Pancreas (tissue), 10 donors: Measurements from ENCODE around the gene EP400. TPM values are rescaled to one million over a fixed set of nuclear protein-coding genes. Genes with fewer than 3 reads are reported as not detected.

Experiments
- ATAC-seq, 4 donors: fragments of 200-7000 bp; cut with Tn5 transposase; one replicate each; pipeline versions ENCODE4 v1.8.0 to v1.9.1; 2020; ENCODE audit warnings: mild to moderate bottlenecking in 4 of 4, moderate library complexity in 4 of 4
- DNase-seq, 6 donors: peaks; one replicate each; pipeline ENCODE4 v3.0.0-alpha.2; 2020
- FAIRE-seq: peaks from 2 replicates; lab custom pipeline; 2012; peaks lifted over from hg19 to GRCh38; lab: Jason Lieb, UNC
- H3K27ac ChIP-seq, 4 donors: fragments of 200-600 bp; sonication (generic); 1 replicate in 3 of 4; 2 replicates in 1 of 4; pipeline versions ENCODE4 v1.5.0 to v1.8.0; 2020
- H3K27me3 ChIP-seq, 4 donors: fragments of 200-600 bp; one replicate each; pipeline ENCODE4 v1.8.0; 2021
- H3K36me3 ChIP-seq, 3 donors: fragments of 200-600 bp; sonication (generic) in 1 of 3; one replicate each; pipeline versions ENCODE4 v1.5.0 to v1.8.0; 2020 to 2021
- H3K4me1 ChIP-seq, 3 donors: fragments of 200-600 bp; one replicate each; pipeline ENCODE4 v1.8.0; 2021
- H3K4me3 ChIP-seq, 4 donors: fragments of 200-600 bp; sonication (generic) in 2 of 4; one replicate each; pipeline versions ENCODE4 v1.5.0 to v1.8.0; 2020 to 2021
- H3K9me3 ChIP-seq, 4 donors: fragments of 200-600 bp; one replicate each; pipeline ENCODE4 v1.8.0; 2021
- CTCF ChIP-seq, 4 donors: fragments of 200-600 bp; sonication (generic) in 3 of 4; IDR thresholded peaks; one replicate each; pipeline versions ENCODE4 v1.5.0 to v1.8.0; 2021; ENCODE audit warnings: antibody characterized with exemption in 4 of 4
- WGBS, 2 donors: extraction: QIAGEN DNeasy Blood & Tissue Kit; methylation state at CpG; one replicate each; pipeline ENCODE4 v1.1.7; 2013; 5-methylcytosine and 5-hydroxymethylcytosine counted together
- intact Hi-C, 3 donors: fragments of 100-400 bp; cut with DNase I; formaldehyde crosslinking; loops; one replicate each; pipeline versions ENCODE4 v1.11.1 to v1.14.2; 2022
- polyA plus RNA-seq, 2 donors: library from polyadenylated mRNA; stranded (reverse); fragments of 200-250 nt; gene quantifications; one replicate each; pipeline ENCODE4 v1.2.3, GENCODE V29; 2013
- total RNA-seq, 6 donors: library from RNA; stranded (reverse); fragmentation: NEBNext Ultra II Directional in 4 of 6; extraction: Animal tissue kit (Norgen Biotek cat#: 25700) in 4 of 6; gene quantifications; one replicate each; pipeline versions ENCODE4 v1.2.1 to v1.2.4, GENCODE V29; 2021 to 2023
- donor health status: healthy with polysubstance abuse.
- donor health status: DM: no; HTN: no; CAD: no; lungs with moderate emphysema.
- donor health status: DM: no; HTN: no; CAD: no.
- donor health status: control.
- donor health status: control.
- donor health status: Bipolar disorder and iron deficiency.
- donor health status: DM: yes; HTN: yes; CAD: no.
- donor health status: DM: no; HTN: no; CAD: no.
- donor health status: DM: no; HTN: no; CAD: no.
- donor health status: DM: yes; HTN: yes; CAD: no.

The EP400 gene
- total and polyA plus RNA-seq, 8 donors, result 15.9 to 24.3 (median 16.7) TPM

GRCh38 chr12:132074216-132074615 is 124.5 kb downstream of the EP400 start:
- H3K4me3 ChIP-seq, result no peak overlapping the region
- FAIRE-seq (no peak), ATAC-seq (no peak), DNase-seq (no peak)
- H3K4me1 ChIP-seq, result no peaks in the 10 kb centered on the region
- H3K36me3 ChIP-seq, result peaks cover 0 to 44% (median 10%) of the 10 kb centered on the region in 3 donors
- intact Hi-C loops, result no loop called here
- H3K27me3 ChIP-seq, result no peaks in the 10 kb centered on the region
- H3K27ac ChIP-seq, result no peak overlapping the region
- WGBS, 2 donors, result 89 to 90% methylated on average over 14 of the region's 14 CpGs
- H3K9me3 ChIP-seq, result no peaks in the 10 kb centered on the region
- TF ChIP-seq CTCF (IDR thresholded peaks at IDR 0.05), result no peak

- Histone ChIP-seq H3K27ac (no peak overlapping the region), H3K4me1 (no peaks in the 10 kb centered on the region), H3K9me3 (no peaks in the 10 kb centered on the region), H3K36me3 (peaks cover 0 to 40% (median 10%) of the 10 kb centered on the region in 3 donors), H3K4me3 (no peak overlapping the region), H3K27me3 (no peaks in the 10 kb centered on the region)
- intact Hi-C loops, result loop anchor here in 1 of 3 donors (5.0 kb wide), 1 partner anchor 672 kb away; no protein-coding TSS in a partner anchor
- 90 to 94% methylated on average over 13 to 15 of the region's 15 CpGs for WGBS, 2 donors
- no peak for TF ChIP-seq CTCF (IDR thresholded peaks at IDR 0.05)
- ATAC-seq (no peak), DNase-seq (no peak), FAIRE-seq (no peak)
These were observed 125.4 kb downstream of the EP400 start for GRCh38 chr12:132075026-132075713.

GRCh38 chr12:132075714-132076553 is 126.2 kb downstream of the EP400 start:
- H3K4me3 ChIP-seq, result no peak overlapping the region
- no peaks in the 10 kb centered on the region for H3K9me3 ChIP-seq
- H3K27ac ChIP-seq, result no peak overlapping the region
- ATAC-seq, result no peak
- 89 to 92% methylated on average over 16 of the region's 16 CpGs for WGBS, 2 donors
- H3K36me3 ChIP-seq, result peaks cover 0 to 40% (median 10%) of the 10 kb centered on the region in 3 donors
- no peak for TF ChIP-seq CTCF (IDR thresholded peaks at IDR 0.05)
- intact Hi-C loops, result loop anchor here in 1 of 3 donors (5.0 kb wide), 1 partner anchor 671 kb away; no protein-coding TSS in a partner anchor
- no peak for FAIRE-seq
- H3K27me3 ChIP-seq, result no peaks in the 10 kb centered on the region
- H3K4me1 ChIP-seq, result no peaks in the 10 kb centered on the region
- DNase-seq, result no peak

GRCh38 chr12:132076711-132077110 is 127.0 kb downstream of the EP400 start:
- Histone ChIP-seq H3K9me3 (no peaks in the 10 kb centered on the region), H3K36me3 (peaks cover 0 to 40% (median 10%) of the 10 kb centered on the region in 3 donors), H3K27ac (no peak overlapping the region), H3K27me3 (no peaks in the 10 kb centered on the region), H3K4me1 (no peaks in the 10 kb centered on the region), H3K4me3 (no peak overlapping the region)
- intact Hi-C loops, result loop anchor here in 1 of 3 donors (5.0 kb wide), 1 partner anchor 671 kb away; no protein-coding TSS in a partner anchor
- ATAC-seq (no peak), DNase-seq (no peak), FAIRE-seq (no peak)
- WGBS, 2 donors, result 88 to 95% methylated on average over 10 of the region's 10 CpGs
- TF ChIP-seq CTCF (IDR thresholded peaks at IDR 0.05), result no peak
